IgD-negative memory B cell (primary cell): ENCODE results near the gene GALNT7. TPM values are rescaled to one million over a fixed set of nuclear protein-coding genes. Genes with fewer than 3 reads are reported as not detected.

Source experiments
- H3K27ac Mint-ChIP-seq, 3 donors: one replicate each; pipeline ENCODE4 v1.8.0; 2020 to 2022; ENCODE audit warnings: mild to moderate bottlenecking in 3 of 3, mixed read lengths in 3 of 3, moderate library complexity in 1 of 3
- H3K27me3 Mint-ChIP-seq: one replicate; pipeline ENCODE4 v1.8.0; 2021; ENCODE audit warnings: mixed read lengths
- H3K36me3 Mint-ChIP-seq: one replicate; pipeline ENCODE4 v1.8.0; 2020; ENCODE audit warnings: mild to moderate bottlenecking, mixed read lengths
- H3K4me1 Mint-ChIP-seq, 3 donors: one replicate each; pipeline ENCODE4 v1.8.0; 2020 to 2022; ENCODE audit warnings: mixed read lengths in 3 of 3, mild to moderate bottlenecking in 1 of 3
- H3K4me3 Mint-ChIP-seq, 4 donors: one replicate each; pipeline ENCODE4 v1.8.0; 2020 to 2022; ENCODE audit warnings: mild to moderate bottlenecking in 4 of 4, mixed read lengths in 4 of 4, moderate library complexity in 3 of 4
- H3K9me3 Mint-ChIP-seq, 3 donors: one replicate each; pipeline ENCODE4 v1.8.0; 2020 to 2021; ENCODE audit warnings: mixed read lengths in 3 of 3, mild to moderate bottlenecking in 1 of 3
- polyA plus RNA-seq: library from polyadenylated mRNA; unstranded; fragments of 300-500 nt; fragmentation: Illumina TruSeq; gene quantifications from one replicate; pipeline ENCODE4 v1.2.3, GENCODE V29; 2021

The GALNT7 gene
- polyA plus RNA-seq, 1 donor from 2014 or later, result 7.1 TPM

DNA sequence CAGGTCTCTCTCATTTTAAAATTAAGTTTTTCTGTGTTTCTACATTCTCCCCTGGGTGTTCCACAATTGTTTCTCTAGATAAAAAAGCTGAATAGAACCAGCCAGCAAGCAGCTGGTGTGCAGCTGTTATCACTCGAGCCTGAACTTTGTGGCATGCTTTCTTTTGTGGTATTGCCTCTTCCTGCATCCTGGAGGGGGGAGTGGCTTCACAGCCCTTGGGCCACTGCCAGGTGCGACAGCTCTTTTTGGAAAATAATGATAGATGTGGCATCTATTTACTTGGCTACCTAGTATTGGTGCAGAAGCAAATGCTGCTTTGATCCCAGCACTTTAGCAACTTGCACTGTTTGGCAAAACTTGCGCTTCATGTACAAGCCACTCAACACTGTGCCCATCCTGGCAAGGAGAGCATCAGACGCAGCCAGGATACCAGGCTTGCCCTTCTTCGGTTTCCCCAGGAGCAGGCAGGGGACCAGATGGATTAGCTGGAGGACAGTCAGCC is 96.1 kb downstream of the GALNT7 start:
- no peaks in the 10 kb centered on the region for H3K9me3 Mint-ChIP-seq
- peaks cover 21 to 22% (median 22%) of the 10 kb centered on the region in 3 donors for H3K4me1 Mint-ChIP-seq
- H3K4me3 Mint-ChIP-seq, result peak overlapping the region in 2 of 4 donors; percentile 9 to 23
- H3K27me3 Mint-ChIP-seq, result no peaks in the 10 kb centered on the region
- peak overlapping the region in 2 of 3 donors; percentile 0 to 3 for H3K27ac Mint-ChIP-seq
- H3K36me3 Mint-ChIP-seq, result peaks cover 8% of the 10 kb centered on the region

GRCh38 chr4:173265751-173266150 is 97.1 kb downstream of the GALNT7 start:
- Mint-ChIP-seq H3K4me1 (peaks cover 21 to 22% (median 22%) of the 10 kb centered on the region in 3 donors), H3K27me3 (no peaks in the 10 kb centered on the region), H3K27ac (no peak overlapping the region), H3K36me3 (peaks cover 8% of the 10 kb centered on the region), H3K9me3 (no peaks in the 10 kb centered on the region), H3K4me3 (no peak overlapping the region)

GRCh38 chr4:173267711-173268110 is 99.1 kb downstream of the GALNT7 start:
- Mint-ChIP-seq H3K27ac (peak overlapping the region in 1 of 3 donors; percentile 1), H3K27me3 (no peaks in the 10 kb centered on the region), H3K4me3 (no peak overlapping the region), H3K4me1 (peaks cover 13 to 17% (median 16%) of the 10 kb centered on the region in 3 donors), H3K9me3 (no peaks in the 10 kb centered on the region), H3K36me3 (peaks cover 10% of the 10 kb centered on the region)

- H3K4me1 Mint-ChIP-seq, result peaks cover 9 to 11% (median 11%) of the 10 kb centered on the region in 3 donors
- peak overlapping the region in 1 of 3 donors; percentile 63 for H3K27ac Mint-ChIP-seq
- H3K9me3 Mint-ChIP-seq, result peaks cover 0 to 2% (median under 1%) of the 10 kb centered on the region in 3 donors
- no peak overlapping the region for H3K4me3 Mint-ChIP-seq
- H3K36me3 Mint-ChIP-seq, result peaks cover 10% of the 10 kb centered on the region
- H3K27me3 Mint-ChIP-seq, result no peaks in the 10 kb centered on the region
Observed at GRCh38 chr4:173269280-173269679, 100.7 kb downstream of the GALNT7 start.

DNA sequence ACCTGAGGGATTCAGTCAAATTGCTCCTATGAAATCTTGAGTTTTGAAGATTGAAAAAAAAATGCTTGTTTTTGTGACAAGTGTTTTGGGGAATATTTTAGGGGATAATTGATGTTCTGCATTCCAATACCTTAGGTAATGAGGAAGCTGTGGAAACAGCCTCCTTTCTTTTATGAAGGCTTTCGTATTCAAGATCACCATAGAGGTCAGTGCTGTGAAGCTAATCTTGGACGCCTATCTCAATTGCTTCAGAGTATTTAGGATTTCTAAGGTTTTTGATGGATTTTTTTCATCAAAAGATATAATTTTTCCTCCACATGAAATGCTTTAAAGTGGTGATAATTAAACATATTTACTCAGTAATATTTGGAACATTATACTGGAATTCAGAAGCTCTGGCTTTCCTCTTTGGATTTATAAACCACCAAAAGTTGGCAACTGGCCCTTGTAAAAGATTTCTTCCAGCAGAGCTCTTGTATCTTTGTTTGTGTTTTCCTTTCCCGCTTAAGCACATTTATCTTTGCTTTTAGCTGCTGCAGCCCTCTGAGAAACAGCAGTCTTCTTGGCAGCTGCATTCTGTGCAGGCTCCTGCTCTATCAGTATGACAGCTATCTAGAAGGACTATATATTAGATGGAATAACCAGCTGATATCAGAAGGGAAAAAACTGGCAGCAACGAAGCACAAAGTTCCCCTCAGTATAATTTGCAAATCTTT is 101.9 kb downstream of the GALNT7 start:
- no peak overlapping the region for H3K4me3 Mint-ChIP-seq
- H3K9me3 Mint-ChIP-seq, result peaks cover 0 to 9% (median 2%) of the 10 kb centered on the region in 3 donors
- no peak overlapping the region for H3K27ac Mint-ChIP-seq
- H3K36me3 Mint-ChIP-seq, result peaks cover 14% of the 10 kb centered on the region
- H3K27me3 Mint-ChIP-seq, result no peaks in the 10 kb centered on the region
- peaks cover 0 to 2% (median 2%) of the 10 kb centered on the region in 3 donors for H3K4me1 Mint-ChIP-seq

- Mint-ChIP-seq H3K4me3 (no peak overlapping the region), H3K27me3 (no peaks in the 10 kb centered on the region), H3K36me3 (peaks cover 12% of the 10 kb centered on the region), H3K27ac (peak overlapping the region in 1 of 3 donors; percentile 53), H3K4me1 (peaks cover 0 to 2% (median 2%) of the 10 kb centered on the region in 3 donors), H3K9me3 (peaks cover 0 to 9% (median 2%) of the 10 kb centered on the region in 3 donors)
Observed at GRCh38 chr4:173272314-173272713, 103.7 kb downstream of the GALNT7 start.

- Mint-ChIP-seq H3K9me3 (peaks cover 0 to 9% (median 2%) of the 10 kb centered on the region in 3 donors), H3K27ac (no peak overlapping the region), H3K36me3 (peaks cover 15% of the 10 kb centered on the region), H3K27me3 (no peaks in the 10 kb centered on the region), H3K4me3 (no peak overlapping the region), H3K4me1 (peaks cover 0 to 2% (median 0%) of the 10 kb centered on the region in 3 donors)
Observed at GRCh38 chr4:173272996-173273395, 104.4 kb downstream of the GALNT7 start.

- Mint-ChIP-seq H3K36me3 (peaks cover 15% of the 10 kb centered on the region), H3K9me3 (peaks cover 0 to 9% (median 2%) of the 10 kb centered on the region in 3 donors), H3K4me1 (peaks cover 0 to 2% (median 0%) of the 10 kb centered on the region in 3 donors), H3K27me3 (no peaks in the 10 kb centered on the region), H3K27ac (no peak overlapping the region), H3K4me3 (no peak overlapping the region)
Observed at GRCh38 chr4:173273941-173274340, 105.3 kb downstream of the GALNT7 start.

DNA sequence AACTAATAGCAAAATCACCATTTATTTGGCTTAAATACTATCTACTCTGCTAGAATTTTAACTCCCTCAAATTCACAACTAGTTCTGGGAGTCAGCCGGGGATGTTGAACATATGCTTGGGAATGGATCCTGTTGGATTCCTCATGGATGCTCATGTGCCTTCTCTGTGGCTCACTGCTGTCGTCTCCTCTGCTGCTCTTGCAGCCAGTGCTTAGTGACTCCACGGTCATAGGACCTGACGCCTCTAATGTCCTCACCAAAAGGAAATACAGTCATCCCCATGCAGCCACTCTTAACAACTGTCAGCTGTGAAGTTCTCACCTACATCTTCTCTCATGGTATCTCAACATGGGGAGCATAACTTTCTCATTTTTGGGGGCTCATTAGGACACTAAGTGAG is 106.1 kb downstream of the GALNT7 start:
- Mint-ChIP-seq H3K4me3 (no peak overlapping the region), H3K27ac (no peak overlapping the region), H3K27me3 (no peaks in the 10 kb centered on the region), H3K36me3 (peaks cover 13% of the 10 kb centered on the region), H3K4me1 (peaks cover 0 to 2% (median 0%) of the 10 kb centered on the region in 3 donors), H3K9me3 (peaks cover 0 to 9% (median 2%) of the 10 kb centered on the region in 3 donors)

DNA sequence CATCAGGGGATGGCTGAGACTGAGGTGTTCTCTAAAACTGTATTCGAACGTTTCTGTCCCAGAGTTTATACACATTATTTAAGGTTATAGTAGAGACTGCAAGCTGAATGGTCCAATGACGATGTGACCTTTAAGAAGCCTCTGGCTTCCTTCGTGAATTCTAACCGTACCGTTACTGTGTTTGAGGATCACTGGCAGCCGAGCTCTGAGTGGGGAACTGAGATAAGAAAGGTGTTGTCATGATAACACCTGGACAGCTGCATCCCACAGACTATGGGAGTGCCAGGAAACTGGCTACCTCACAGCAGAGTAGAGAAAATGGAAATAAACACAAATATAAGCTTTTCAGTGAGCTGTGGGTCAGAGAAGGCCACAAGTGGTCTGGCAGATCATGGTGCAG is 106.5 kb downstream of the GALNT7 start:
- H3K9me3 Mint-ChIP-seq, result peaks cover 0 to 9% (median 2%) of the 10 kb centered on the region in 3 donors
- no peak overlapping the region for H3K27ac Mint-ChIP-seq
- H3K4me1 Mint-ChIP-seq, result peaks cover 0 to 2% (median 0%) of the 10 kb centered on the region in 3 donors
- H3K27me3 Mint-ChIP-seq, result no peaks in the 10 kb centered on the region
- peaks cover 13% of the 10 kb centered on the region for H3K36me3 Mint-ChIP-seq
- H3K4me3 Mint-ChIP-seq, result no peak overlapping the region

- H3K27me3 Mint-ChIP-seq, result no peaks in the 10 kb centered on the region
- H3K27ac Mint-ChIP-seq, result no peak overlapping the region
Observed at GRCh38 chr4:173277340-173277739, 108.7 kb downstream of the GALNT7 start.

GRCh38 chr4:173280998-173281397 is 112.4 kb downstream of the GALNT7 start:
- H3K4me1 Mint-ChIP-seq, result peaks cover 0 to 7% (median 2%) of the 10 kb centered on the region in 3 donors
- H3K4me3 Mint-ChIP-seq, result no peak overlapping the region
- H3K36me3 Mint-ChIP-seq, result peaks cover 14% of the 10 kb centered on the region
- peak overlapping the region in 1 of 3 donors; percentile 45 for H3K27ac Mint-ChIP-seq
- H3K27me3 Mint-ChIP-seq, result no peaks in the 10 kb centered on the region
- H3K9me3 Mint-ChIP-seq, result peaks cover 0 to 13% (median 8%) of the 10 kb centered on the region in 3 donors

More at GRCh38 chr4:173277340-173277739, 108.7 kb downstream of the GALNT7 start:
- H3K9me3 Mint-ChIP-seq, result peaks cover 0 to 9% (median 2%) of the 10 kb centered on the region in 3 donors
- peaks cover 0 to 5% (median 2%) of the 10 kb centered on the region in 3 donors for H3K4me1 Mint-ChIP-seq
- H3K36me3 Mint-ChIP-seq, result peaks cover 14% of the 10 kb centered on the region
- H3K4me3 Mint-ChIP-seq, result no peak overlapping the region

GRCh38 chr4:173281406-173282255 is 113.0 kb downstream of the GALNT7 start:
- Mint-ChIP-seq H3K36me3 (peaks cover 16% of the 10 kb centered on the region), H3K27me3 (no peaks in the 10 kb centered on the region)

GRCh38 chr4:173282256-173282562 is 113.6 kb downstream of the GALNT7 start:
- peaks cover 16% of the 10 kb centered on the region for H3K36me3 Mint-ChIP-seq
- H3K4me1 Mint-ChIP-seq, result peaks cover 0 to 7% (median 2%) of the 10 kb centered on the region in 3 donors
- no peaks in the 10 kb centered on the region for H3K27me3 Mint-ChIP-seq
- H3K9me3 Mint-ChIP-seq, result peaks cover 0 to 14% (median 10%) of the 10 kb centered on the region in 3 donors
- no peak overlapping the region for H3K4me3 Mint-ChIP-seq
- no peak overlapping the region for H3K27ac Mint-ChIP-seq

More at GRCh38 chr4:173281406-173282255, 113.0 kb downstream of the GALNT7 start:
- Mint-ChIP-seq H3K4me3 (peak overlapping the region in 1 of 4 donors; percentile 42), H3K4me1 (peaks cover 0 to 7% (median 2%) of the 10 kb centered on the region in 3 donors), H3K27ac (peak overlapping the region in 1 of 3 donors; percentile 45), H3K9me3 (peaks cover 0 to 14% (median 10%) of the 10 kb centered on the region in 3 donors)

- H3K4me1 Mint-ChIP-seq, result peaks cover 0 to 7% (median 2%) of the 10 kb centered on the region in 3 donors
- no peaks in the 10 kb centered on the region for H3K27me3 Mint-ChIP-seq
- peak overlapping the region in 1 of 4 donors; percentile 1 for H3K4me3 Mint-ChIP-seq
- H3K36me3 Mint-ChIP-seq, result peaks cover 15% of the 10 kb centered on the region
- peaks cover 0 to 14% (median 10%) of the 10 kb centered on the region in 3 donors for H3K9me3 Mint-ChIP-seq
- no peak overlapping the region for H3K27ac Mint-ChIP-seq
Observed at GRCh38 chr4:173282626-173283025, 114.0 kb downstream of the GALNT7 start.
